Measurements from ENCODE around the gene SMCHD1.

DNA sequence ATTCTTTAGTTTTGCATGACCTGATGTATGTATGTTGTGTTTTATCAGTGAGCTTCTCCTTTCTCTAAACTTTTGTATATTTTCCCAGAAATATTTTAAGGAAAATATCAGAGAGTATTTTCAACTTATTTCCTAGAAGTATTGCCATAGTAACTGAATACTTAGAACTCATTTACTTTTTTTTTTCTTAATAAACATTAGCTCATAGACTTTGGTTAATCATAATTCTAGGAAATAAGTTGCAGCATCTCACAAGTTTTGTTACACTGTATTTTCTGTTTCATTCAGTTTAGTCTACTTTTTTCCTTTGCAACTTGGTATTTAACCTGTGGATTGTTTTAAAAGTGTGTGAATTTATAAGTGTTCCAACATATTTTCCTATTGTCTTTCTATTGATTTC is 27.5 kb downstream of the SMCHD1 start:
- TF ChIP-seq, protein P1, sequence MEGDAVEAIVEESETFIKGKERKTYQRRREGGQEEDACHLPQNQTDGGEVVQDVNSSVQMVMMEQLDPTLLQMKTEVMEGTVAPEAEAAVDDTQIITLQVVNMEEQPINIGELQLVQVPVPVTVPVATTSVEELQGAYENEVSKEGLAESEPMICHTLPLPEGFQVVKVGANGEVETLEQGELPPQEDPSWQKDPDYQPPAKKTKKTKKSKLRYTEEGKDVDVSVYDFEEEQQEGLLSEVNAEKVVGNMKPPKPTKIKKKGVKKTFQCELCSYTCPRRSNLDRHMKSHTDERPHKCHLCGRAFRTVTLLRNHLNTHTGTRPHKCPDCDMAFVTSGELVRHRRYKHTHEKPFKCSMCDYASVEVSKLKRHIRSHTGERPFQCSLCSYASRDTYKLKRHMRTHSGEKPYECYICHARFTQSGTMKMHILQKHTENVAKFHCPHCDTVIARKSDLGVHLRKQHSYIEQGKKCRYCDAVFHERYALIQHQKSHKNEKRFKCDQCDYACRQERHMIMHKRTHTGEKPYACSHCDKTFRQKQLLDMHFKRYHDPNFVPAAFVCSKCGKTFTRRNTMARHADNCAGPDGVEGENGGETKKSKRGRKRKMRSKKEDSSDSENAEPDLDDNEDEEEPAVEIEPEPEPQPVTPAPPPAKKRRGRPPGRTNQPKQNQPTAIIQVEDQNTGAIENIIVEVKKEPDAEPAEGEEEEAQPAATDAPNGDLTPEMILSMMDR (IDR thresholded peaks at IDR 0.05): no peak
- no peak for TF ChIP-seq POLR2A (IDR thresholded peaks at IDR 0.05)

All from prostate gland (tissue), 2 donors.